Esophagus squamous epithelium (tissue), 5 donors: ENCODE data around the gene CD2. TPM values are rescaled to one million over a fixed set of nuclear protein-coding genes. Genes with fewer than 3 reads are reported as not detected.

Source experiments
- DNase-seq: peaks from one replicate; lab custom pipeline; 2025; lab: John Stamatoyannopoulos, UW
- H3K27ac ChIP-seq, 4 donors: fragments of 200-600 bp; sonication (generic); one replicate each; pipeline ENCODE4 v1.5.1; 2016 to 2019; ENCODE audit warnings: mild to moderate bottlenecking in 1 of 4
- H3K27me3 ChIP-seq, 4 donors: fragments of 200-600 bp; sonication (generic); 1 replicate in 3 of 4; 2 replicates in 1 of 4; pipeline versions ENCODE4 v1.5.1 to v1.6.0; 2017 to 2021; ENCODE audit warnings: antibody characterized with exemption in 1 of 4
- H3K36me3 ChIP-seq, 3 donors: fragments of 200-600 bp; sonication (generic); one replicate each; pipeline ENCODE4 v1.5.1; 2016 to 2019
- H3K4me1 ChIP-seq, 3 donors: fragments of 200-600 bp; sonication (generic); one replicate each; pipeline ENCODE4 v1.5.1; 2017 to 2019
- H3K4me3 ChIP-seq, 4 donors: fragments of 200-600 bp; sonication (generic); 1 replicate in 3 of 4; 2 replicates in 1 of 4; pipeline ENCODE4 v1.5.1; 2016 to 2019; ENCODE audit warnings: mild to moderate bottlenecking in 2 of 4, moderate library complexity in 1 of 4
- H3K9me3 ChIP-seq, 3 donors: fragments of 200-600 bp; sonication (generic); one replicate each; pipeline ENCODE4 v1.5.1; 2016 to 2019
- POLR2A ChIP-seq, 4 donors: fragments of 450-650 bp; IDR thresholded peaks; one replicate each; pipeline ENCODE4 v1.6.1; 2017; ENCODE audit warnings: antibody characterized with exemption in 4 of 4, mild to moderate bottlenecking in 4 of 4, moderate library complexity in 3 of 4
- whole genome bisulfite sequencing, 2 donors: methylation state at CpG; one replicate each; pipeline ENCODE4 v1.1.5; 2018; 5-methylcytosine and 5-hydroxymethylcytosine counted together
- intact Hi-C: fragments of 100-400 bp; cut with DNase I; formaldehyde crosslinking; loops from one replicate; pipeline ENCODE4 v1.15.0; 2022
- total RNA-seq, 4 donors: library from RNA; depleted of rRNA; stranded (reverse); fragments of >200 nt; gene quantifications; one replicate each; pipeline ENCODE4 v1.1.0, GENCODE V29; 2016
- TF ChIP-seq, protein P1 (sequence below), 6 experiments: fragments of 450-650 bp in 4 of 6; fragments of 200-600 bp in 2 of 6; sonication (generic) in 2 of 6; IDR thresholded peaks; one replicate each; pipeline ENCODE4 v1.5.1; 2016 to 2019; ENCODE audit warnings: antibody characterized with exemption in 6 of 6, mild to moderate bottlenecking in 4 of 6, moderate library complexity in 4 of 6
- donor health status: DM: yes; HTN: yes; CAD: no.

Gene CD2
- total RNA-seq, 4 donors from 2014 or later, result 2.1 to 14.7 (median 5.1) TPM

- peaks cover 0 to 5% (median 0%) of the 10 kb centered on the region in 4 donors for H3K27me3 ChIP-seq
- no peak overlapping the region for H3K27ac ChIP-seq
- WGBS, 2 donors, result 89 to 94% methylated on average over 1 to 3 of the region's 3 CpGs
- no peaks in the 10 kb centered on the region for H3K9me3 ChIP-seq
- no peaks in the 10 kb centered on the region for H3K36me3 ChIP-seq
- H3K4me3 ChIP-seq, result no peak overlapping the region
- DNase-seq, result no peak
- peaks cover 0 to 10% (median 0%) of the 10 kb centered on the region in 3 donors for H3K4me1 ChIP-seq
- TF ChIP-seq, protein P1, sequence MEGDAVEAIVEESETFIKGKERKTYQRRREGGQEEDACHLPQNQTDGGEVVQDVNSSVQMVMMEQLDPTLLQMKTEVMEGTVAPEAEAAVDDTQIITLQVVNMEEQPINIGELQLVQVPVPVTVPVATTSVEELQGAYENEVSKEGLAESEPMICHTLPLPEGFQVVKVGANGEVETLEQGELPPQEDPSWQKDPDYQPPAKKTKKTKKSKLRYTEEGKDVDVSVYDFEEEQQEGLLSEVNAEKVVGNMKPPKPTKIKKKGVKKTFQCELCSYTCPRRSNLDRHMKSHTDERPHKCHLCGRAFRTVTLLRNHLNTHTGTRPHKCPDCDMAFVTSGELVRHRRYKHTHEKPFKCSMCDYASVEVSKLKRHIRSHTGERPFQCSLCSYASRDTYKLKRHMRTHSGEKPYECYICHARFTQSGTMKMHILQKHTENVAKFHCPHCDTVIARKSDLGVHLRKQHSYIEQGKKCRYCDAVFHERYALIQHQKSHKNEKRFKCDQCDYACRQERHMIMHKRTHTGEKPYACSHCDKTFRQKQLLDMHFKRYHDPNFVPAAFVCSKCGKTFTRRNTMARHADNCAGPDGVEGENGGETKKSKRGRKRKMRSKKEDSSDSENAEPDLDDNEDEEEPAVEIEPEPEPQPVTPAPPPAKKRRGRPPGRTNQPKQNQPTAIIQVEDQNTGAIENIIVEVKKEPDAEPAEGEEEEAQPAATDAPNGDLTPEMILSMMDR (IDR thresholded peaks at IDR 0.05), result no peak
- TF ChIP-seq POLR2A (IDR thresholded peaks at IDR 0.05), result no peak
- intact Hi-C loops, result no loop called here
Observed at GRCh38 chr1:116795482-116795829, 41.2 kb downstream of the CD2 start.

- intact Hi-C loops, result no loop called here
- H3K27me3 ChIP-seq, result no peaks in the 10 kb centered on the region
- no peaks in the 10 kb centered on the region for H3K36me3 ChIP-seq
- H3K4me1 ChIP-seq, result peaks cover 0 to 26% (median 11%) of the 10 kb centered on the region in 3 donors
- TF ChIP-seq POLR2A (IDR thresholded peaks at IDR 0.05), result no peak
- TF ChIP-seq, protein P1 (IDR thresholded peaks at IDR 0.05), result no peak
- H3K9me3 ChIP-seq, result no peaks in the 10 kb centered on the region
- 48 to 90% methylated on average over 2 of the region's 2 CpGs for WGBS, 2 donors
- no peak overlapping the region for H3K4me3 ChIP-seq
- no peak for DNase-seq
- H3K27ac ChIP-seq, result peak overlapping the region in 1 of 4 donors; percentile 4
Observed at GRCh38 chr1:116804736-116805135, 50.5 kb downstream of the CD2 start.

GRCh38 chr1:116805398-116805797 is 51.2 kb downstream of the CD2 start:
- Histone ChIP-seq H3K9me3 (no peaks in the 10 kb centered on the region), H3K4me3 (no peak overlapping the region), H3K27ac (no peak overlapping the region), H3K36me3 (no peaks in the 10 kb centered on the region), H3K27me3 (no peaks in the 10 kb centered on the region), H3K4me1 (peaks cover 0 to 32% (median 11%) of the 10 kb centered on the region in 3 donors)
- TF ChIP-seq POLR2A (IDR thresholded peaks at IDR 0.05), result no peak
- TF ChIP-seq, protein P1 (IDR thresholded peaks at IDR 0.05), result no peak
- WGBS, 2 donors, result 42 to 50% methylated on average over 2 of the region's 2 CpGs
- DNase-seq, result no peak
- intact Hi-C loops, result no loop called here

- no peaks in the 10 kb centered on the region for H3K36me3 ChIP-seq
- H3K27ac ChIP-seq, result peak overlapping the region in 3 of 4 donors; percentile 5 to 84 (median 14)
- WGBS, 2 donors, result 55 to 71% methylated on average over 1 of the region's 1 CpG
- intact Hi-C loops, result no loop called here
- TF ChIP-seq, protein P1 (IDR thresholded peaks at IDR 0.05), result no peak
- no peak for TF ChIP-seq POLR2A (IDR thresholded peaks at IDR 0.05)
- peaks cover 0 to 33% (median 11%) of the 10 kb centered on the region in 3 donors for H3K4me1 ChIP-seq
- DNase-seq, result no peak
- no peaks in the 10 kb centered on the region for H3K9me3 ChIP-seq
- no peaks in the 10 kb centered on the region for H3K27me3 ChIP-seq
- H3K4me3 ChIP-seq, result no peak overlapping the region
Observed at GRCh38 chr1:116806245-116806644, 52.0 kb downstream of the CD2 start.

GRCh38 chr1:116806671-116807070 is 52.4 kb downstream of the CD2 start:
- 86 to 93% methylated on average over 4 of the region's 4 CpGs for WGBS, 2 donors
- no peak for DNase-seq
- intact Hi-C loops, result no loop called here
- Histone ChIP-seq H3K36me3 (no peaks in the 10 kb centered on the region), H3K4me3 (no peak overlapping the region), H3K4me1 (peaks cover 0 to 33% (median 11%) of the 10 kb centered on the region in 3 donors), H3K9me3 (peaks cover 0 to 3% (median 0%) of the 10 kb centered on the region in 3 donors), H3K27me3 (no peaks in the 10 kb centered on the region), H3K27ac (peak overlapping the region; percentile 14 to 84 (median 44))
- TF ChIP-seq, protein P1 (IDR thresholded peaks at IDR 0.05), result no peak
- TF ChIP-seq POLR2A (IDR thresholded peaks at IDR 0.05), result no peak
